GM19463 (cell line): ENCODE data around the gene PROS1.
"Not testable (repeated sequence)": the region's sequence is repeated elsewhere in the genome, so short reads cannot be mapped to it uniquely, and the experiment has no call there.

ENCODE experiments used
- ATAC-seq: cut with Tn5 transposase; IDR thresholded peaks from one replicate; pipeline ENCODE4 v1.9.1; 2021; ENCODE audit warnings: mild to moderate bottlenecking, moderate library complexity; ENCODE audit not compliant: unreplicated experiment

The PROS1 gene

DNA sequence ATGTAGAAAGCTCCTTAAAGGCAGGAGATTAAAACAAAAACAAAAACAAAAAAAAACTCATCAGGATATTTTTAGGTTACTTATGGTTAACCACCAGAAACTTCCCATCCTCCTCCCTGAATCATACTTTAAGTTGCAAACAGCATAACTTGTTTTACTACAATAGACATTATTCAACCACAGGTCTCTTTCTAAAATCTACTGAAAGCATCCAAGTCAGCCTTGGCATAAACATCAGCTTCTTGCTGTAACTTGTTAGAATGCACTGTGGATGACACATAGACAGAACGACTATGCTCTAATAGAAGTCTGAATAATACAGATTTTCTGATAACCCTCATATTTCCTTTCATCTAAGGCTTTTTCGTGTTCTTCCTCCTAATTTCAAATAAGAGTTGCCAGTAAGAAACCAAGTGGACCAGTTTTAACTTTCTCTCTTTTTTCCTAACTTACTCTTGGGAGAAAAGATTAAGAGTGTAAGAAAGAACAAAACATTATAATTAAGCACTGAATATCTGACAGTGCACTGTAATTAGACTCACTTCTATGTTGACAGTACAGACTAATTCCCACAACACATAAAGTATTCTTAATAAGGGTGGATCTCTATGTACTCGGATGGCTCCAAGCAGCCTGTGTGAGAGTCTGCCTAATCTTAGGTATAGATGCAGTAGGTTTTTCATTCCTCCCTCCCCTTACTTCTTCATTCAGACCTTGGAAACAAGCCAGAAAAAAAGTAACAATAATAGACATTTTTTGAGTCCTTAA is 95.3 kb downstream of the PROS1 start:
- ATAC-seq = not testable (repeated sequence)

DNA sequence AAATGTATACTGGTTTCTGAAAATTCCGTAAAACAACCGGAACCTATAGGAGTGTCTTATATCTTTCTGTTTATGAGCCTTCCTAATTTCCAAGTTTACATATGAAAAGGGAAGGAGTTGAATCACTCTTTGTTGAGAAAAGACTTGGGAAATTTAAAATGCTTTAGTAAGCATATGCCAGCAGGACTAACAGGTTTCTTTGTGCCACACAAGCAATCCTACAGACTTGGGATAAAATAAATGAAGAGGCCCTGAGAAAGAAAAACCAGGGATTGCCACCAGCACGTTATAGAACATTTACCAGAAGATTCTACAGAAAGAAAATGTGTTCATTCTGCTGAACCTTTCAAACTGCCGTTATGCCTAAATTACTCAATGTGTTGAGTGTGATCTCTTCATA is 96.3 kb downstream of the PROS1 start:
- not testable (repeated sequence) for ATAC-seq

DNA sequence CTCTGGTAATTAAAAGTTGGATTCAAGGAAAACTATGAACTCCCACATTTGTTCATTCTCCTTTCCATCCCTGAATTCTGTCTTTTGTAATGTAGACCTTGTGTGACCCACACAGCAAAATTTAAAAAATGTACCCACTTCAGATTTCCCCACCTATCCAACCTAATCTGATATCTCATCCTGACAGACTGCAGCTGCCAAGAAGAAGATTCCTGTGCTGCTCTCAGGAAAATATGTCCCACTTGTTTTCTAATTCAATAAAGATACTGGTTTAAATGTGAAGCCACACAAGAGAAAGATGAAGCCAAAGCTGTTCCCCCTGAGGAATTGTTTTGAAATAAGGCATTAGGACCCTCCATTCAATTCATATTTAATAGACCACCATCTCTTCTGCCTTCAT is 100.3 kb downstream of the PROS1 start:
- ATAC-seq = not testable (repeated sequence)

DNA sequence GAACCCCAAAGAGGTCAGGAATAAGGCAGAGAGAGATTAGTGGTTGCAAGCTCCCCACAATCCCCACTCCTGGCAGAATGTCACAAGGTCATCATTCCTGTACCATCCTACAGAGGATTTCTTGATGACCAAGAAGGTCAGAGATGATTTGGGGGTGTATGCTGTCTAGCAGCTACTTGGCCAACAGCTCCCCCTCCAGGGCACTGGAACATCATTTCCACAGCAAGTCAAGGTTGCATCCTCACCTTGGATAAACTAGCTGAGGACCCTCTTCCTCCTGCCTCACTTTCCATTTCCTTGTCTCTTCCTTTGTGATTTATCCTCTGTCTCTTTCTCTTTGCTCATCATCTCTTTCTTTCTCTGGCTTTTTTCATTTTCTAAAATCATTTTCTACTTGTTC is 106.3 kb downstream of the PROS1 start:
- no peak for ATAC-seq

DNA sequence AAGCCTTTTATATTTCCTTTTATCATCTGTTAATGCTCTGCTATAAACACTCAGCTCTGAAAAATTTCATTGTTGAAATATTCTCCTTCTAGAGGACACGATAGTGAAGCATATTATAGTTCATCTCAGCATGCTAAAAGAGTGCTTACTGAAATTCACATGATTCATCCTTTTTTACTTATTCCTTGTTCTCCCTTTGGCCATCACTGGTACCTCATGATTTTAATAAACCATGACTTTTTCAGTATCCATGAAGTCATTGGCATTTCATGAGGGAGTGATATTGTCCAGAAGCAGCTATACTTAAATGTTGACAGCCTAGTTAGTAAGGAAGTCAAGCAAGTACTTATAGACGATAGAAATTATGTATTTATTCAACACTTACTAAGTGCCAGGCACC is 112.7 kb downstream of the PROS1 start:
- no peak for ATAC-seq

DNA sequence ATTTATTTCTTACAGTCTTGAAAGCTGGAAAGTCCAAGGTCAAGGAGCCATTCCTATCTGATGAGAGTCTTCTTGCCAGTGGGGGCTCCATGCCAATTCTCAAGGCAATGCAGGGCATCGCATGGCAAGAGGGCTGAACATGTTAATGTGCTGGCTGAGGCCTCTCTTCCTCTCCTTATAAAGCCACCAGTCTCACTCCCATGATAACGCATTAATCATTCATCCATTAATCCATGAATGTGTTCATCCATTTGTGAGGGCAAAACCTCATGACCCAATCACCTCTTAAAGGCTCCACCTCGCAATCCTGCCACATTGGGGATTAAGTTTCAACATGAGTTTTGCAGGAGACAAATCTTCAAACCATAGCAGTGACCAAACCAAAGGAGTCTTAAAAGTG is 118.3 kb downstream of the PROS1 start:
- no peak for ATAC-seq

DNA sequence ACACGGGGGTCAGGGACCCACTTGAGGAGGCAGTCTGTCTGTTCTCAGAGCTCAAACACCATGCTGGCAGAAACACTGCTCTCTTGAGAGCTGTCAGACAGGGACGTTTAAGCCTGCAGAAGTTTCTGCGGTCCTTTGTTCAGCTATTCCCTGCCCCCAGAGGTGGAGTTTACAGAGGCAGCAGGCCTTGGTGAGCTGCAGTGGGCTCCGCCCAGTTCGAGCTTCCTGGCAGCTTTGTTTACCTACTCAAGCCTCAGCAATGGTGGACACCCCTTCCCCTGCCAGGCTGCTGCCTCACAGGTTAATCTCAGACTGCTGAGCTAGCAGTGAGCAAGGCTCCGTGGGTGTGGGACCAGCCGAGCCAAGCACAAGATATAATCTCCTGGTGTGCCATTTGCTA is 121.5 kb downstream of the PROS1 start:
- ATAC-seq = not testable (repeated sequence)

DNA sequence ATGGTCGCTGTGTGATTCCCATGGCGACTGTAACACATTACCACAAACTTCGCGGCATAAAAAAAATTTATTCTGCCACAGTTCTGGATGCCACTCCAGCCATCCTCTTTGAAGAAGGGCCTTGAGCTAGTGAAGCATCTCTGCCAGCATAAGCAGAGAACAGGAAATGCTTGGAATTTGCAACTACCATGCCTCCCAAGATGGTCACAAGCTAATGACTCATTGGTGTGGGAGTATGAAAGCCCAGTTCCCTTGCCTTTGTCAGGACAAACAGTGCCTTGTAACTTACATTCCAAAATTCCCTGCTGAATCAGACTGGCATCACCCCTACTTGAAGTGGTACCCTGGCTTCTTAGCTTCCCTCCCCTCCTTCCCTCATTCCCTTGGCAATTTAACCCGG is 129.7 kb downstream of the PROS1 start:
- ATAC-seq = no peak

DNA sequence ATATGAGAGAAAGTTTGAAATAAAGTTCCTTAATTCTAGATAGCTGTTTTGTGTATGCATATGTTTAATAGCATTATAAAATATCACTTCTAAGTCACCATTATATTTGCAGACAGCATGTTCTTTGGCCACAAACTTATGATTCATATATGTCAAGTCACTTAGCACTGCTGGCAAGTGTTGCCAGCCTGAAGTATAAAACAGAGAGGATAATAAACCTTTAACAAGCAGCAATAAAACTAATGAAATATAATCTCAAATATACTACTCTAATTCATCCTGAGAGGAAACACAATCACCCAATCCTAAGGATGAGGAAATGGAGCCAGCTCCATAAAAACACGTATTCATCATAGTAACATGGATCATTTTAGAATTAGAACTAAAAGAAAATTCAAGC is 134.5 kb downstream of the PROS1 start:
- not testable (repeated sequence) for ATAC-seq
